Activated T-cell treated with anti-CD3 and anti-CD28 coated beads for 1 hour (primary cell): Measurements from ENCODE around the gene PELI2.

ENCODE experiments used
- DNase-seq: peaks from one replicate; pipeline ENCODE4 v3.0.0-alpha.2; 2020; ENCODE audit warnings: low read depth

Gene PELI2

GRCh38 chr14:56119201-56119981 lies 1.2 kb downstream of the PELI2 start:
- peak; percentile 13 for DNase-seq

- no peak for DNase-seq
Observed at GRCh38 chr14:56120091-56120691, 2.0 kb downstream of the PELI2 start.

DNA sequence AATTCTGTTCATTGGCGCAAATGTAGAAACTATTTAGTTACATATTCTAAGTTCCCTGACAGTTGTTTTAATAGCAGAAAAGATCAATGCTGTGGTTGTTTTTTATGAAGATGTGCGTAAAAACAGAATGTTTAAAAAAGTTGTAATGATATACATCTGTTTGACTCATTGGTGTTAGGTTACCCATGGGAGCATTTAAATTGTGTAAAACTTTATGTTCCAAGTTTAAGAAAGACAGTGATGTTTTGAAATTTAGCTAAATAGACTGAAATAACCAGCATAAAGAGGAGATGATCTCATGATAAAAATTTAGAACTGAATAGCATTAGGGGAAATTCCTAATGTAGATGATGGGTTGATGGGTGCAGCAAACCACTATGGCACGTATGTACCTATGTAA lies 3.6 kb downstream of the PELI2 start:
- DNase-seq = no peak

GRCh38 chr14:56122301-56122700 lies 4.1 kb downstream of the PELI2 start:
- DNase-seq = no peak

GRCh38 chr14:56124327-56124726 lies 6.1 kb downstream of the PELI2 start:
- DNase-seq = no peak

DNA sequence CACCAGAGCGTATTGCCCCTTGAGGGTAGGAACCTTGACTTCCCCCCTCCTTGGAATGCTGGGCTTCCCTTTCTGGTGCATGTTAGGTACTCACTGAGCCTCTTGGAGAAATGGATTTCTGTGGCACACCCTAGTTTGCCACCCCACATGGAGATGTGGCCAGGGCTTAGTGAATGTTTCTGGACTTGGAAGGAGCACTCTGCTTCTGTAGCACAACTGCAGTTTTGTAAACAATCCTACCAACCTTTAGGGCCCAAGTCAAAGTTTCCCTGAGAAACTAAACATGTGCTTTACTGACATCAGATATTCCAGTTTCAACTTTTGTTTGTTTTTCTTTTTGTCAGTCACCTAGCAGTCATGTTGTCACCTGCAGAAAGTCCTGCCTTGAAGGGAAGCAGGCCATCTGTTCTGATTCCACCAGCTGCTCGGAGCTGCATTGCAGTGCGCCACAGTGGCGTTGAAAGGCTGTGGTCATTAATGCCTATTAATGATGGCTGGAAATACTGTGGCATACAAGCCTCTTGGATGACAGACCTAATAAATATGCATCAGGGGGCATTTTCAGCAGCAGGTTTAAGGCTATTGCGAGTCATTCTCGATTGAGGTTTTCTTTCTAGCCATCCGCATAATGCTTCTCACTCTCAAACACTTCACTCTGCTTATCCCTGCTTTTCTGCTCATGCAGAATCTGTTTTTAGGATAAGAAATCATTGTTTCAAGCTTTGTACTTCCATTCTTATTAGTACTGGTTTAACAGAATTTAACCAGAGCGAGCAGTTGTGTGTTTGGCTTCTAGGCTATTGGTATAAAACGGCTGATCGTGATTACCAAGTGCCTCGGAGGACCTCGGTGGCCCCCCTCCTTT lies 7.8 kb downstream of the PELI2 start:
- no peak for DNase-seq

DNA sequence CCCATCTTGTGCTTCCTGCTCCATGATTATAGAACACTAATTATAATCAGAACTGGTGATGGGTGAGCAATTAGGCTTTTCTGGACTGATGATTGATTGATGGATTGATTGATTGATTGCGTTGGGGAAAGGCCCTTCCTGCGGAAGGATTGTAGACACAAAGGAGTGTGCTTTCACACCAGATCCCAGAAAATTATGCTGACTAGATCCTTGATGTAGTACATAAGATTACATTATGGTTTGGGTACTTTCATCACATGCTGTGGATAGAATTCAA lies 8.4 kb downstream of the PELI2 start:
- DNase-seq = no peak

- DNase-seq = no peak
Observed at GRCh38 chr14:56127156-56127555, 8.9 kb downstream of the PELI2 start.

- DNase-seq = no peak
Observed at GRCh38 chr14:56129092-56129491, 10.9 kb downstream of the PELI2 start.

DNA sequence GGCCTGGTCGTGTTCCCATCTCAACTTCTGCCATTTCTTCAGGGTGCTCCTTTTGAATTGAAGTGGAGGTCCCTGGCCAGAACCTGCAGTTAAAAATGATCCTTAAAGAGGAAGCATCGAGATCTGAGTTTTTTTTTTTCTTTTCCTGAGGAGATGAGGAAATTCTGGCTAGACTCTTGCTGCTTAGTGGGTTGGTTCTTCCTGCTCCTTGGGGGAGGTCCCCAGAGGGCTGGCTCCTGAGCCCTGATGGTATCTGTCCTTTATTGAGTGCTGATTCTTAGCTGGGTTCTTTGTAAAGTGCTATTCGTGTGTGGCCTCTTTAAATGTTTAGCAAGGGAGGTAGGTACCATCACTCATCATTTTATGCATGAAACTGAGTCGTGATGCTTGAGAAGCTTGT lies 11.7 kb downstream of the PELI2 start:
- no peak for DNase-seq

- no peak for DNase-seq
Observed at GRCh38 chr14:56131004-56131864, 13.0 kb downstream of the PELI2 start.

- no peak for DNase-seq
Observed at GRCh38 chr14:56131865-56132833, 13.9 kb downstream of the PELI2 start.

- DNase-seq = no peak
Observed at GRCh38 chr14:56133547-56133946, 15.3 kb downstream of the PELI2 start.

- no peak for DNase-seq
Observed at GRCh38 chr14:56135001-56135400, 16.8 kb downstream of the PELI2 start.

DNA sequence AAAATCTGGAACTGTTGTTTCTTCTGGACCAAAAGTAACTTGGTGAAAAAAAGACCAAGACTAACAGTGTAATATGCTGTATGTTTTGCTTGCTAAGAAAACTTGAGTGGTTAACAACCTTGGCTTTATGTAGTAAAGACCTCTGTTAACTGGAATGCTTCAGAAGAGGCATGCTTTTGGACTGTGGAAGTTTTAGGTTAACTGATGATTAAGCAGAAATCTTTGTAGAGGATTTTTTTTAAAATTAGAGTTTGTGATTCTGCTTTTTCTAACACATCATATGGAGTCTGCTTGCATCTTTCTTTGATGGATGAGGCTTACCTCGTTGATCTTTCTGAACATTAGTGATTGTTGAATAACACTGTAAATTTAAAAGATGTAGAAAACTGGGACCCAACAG lies 17.5 kb downstream of the PELI2 start:
- no peak for DNase-seq

DNA sequence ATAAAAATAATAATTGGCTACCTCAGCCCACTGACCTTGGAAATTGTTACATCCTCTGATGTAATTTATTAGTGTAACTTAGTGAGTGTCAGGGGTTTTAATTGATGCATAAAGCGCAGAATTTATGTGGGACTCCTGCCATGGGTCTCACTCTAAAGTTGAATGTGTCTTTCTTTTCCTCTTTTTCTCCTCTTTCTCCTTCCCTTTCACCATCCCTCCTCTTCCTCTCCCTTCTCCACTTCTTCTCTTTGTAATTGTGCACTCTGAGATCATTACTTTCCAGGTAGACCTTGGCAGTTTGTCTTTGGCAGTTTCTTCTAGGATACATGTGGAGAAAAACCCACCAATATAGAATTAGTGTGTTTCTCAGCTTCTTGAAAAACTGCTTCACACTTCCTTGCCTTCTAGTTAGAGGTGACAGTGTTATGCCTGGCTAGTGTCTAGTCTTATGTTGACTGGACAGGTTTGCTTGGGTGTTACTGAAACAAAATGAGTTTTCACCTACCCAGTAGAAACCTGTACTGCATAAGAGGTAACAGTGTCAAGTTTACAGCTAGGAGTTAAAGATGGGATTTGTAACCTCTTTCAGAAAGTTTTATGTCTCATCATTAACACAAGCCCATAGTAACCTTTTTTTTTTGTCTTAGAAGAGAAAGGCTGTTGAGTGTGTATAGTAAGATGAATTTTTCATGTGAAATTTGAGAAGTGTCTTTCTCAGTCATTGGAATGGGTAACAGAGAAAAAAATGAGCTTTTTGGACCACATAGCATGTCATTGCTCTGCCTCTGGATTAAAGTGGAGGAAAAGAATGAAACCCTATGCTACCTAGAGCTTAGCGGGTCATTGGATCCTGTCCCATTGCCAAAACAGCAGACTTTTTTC lies 18.6 kb downstream of the PELI2 start:
- DNase-seq = no peak

GRCh38 chr14:56137453-56137807 lies 19.2 kb downstream of the PELI2 start:
- DNase-seq = no peak

DNA sequence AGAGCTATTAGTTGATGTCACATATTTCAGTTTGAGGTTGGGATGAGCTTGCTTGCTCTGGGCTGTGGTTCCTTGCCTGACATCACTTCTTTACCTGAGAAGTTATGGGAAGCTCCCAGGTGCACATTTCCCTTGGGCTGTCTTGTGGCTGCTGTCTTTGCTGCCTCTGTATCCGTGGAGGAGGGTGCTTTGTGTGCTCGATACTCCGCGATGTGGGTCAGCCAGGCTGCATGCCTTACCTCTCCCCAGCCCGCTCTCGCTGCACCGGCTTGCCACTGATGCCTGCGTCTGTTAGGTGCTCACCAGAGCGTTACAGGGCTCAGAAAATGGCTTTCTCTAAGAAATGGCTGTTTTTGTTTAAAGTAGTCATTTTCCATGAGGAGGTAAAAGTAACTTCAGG lies 19.6 kb downstream of the PELI2 start:
- no peak for DNase-seq

DNA sequence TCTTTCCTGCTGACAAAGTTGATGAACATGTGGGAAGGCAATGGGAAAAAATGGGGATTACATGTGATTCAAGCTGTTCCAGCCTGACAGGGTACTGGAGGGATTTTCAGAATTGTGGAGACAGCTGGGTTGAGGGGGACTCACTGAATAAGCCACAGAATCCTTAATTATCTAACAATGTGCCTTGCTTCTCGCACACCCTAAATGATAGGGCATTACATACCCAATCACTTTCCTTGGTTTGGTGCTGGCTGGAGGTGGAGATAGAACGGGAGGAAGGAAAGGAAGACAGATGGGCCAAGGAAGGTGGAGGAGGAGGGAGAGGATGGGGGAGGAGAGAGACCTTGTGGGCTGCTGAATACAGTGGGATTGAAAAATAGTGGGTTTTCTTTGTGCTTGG lies 20.7 kb downstream of the PELI2 start:
- no peak for DNase-seq

DNA sequence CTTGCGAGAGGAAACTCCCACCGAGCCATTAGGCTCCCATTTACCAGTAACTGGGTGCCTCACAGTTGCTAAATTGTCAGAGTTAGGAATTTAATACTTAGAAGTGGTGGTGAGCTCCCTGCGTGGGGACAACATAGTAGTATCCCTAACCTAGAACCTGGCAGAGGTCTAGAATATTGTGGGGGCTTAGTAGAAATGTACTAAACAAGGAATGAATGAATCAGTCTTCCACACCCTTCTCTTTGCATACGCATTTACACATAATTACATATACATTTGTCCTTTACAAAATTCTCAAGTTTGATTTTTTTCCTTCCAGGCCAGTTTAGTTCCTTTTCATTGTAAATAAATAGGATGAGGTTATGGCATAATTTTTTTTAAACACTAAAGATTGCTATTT lies 24.1 kb downstream of the PELI2 start:
- DNase-seq = no peak
